Hepatocyte (in vitro differentiated cells): Measurements from ENCODE around the gene COL5A1.

Experiments
- EZH2 ChIP-seq: fragments of 200-600 bp; sonication (generic); IDR thresholded peaks from 2 replicates; pipeline ENCODE4 v1.6.1; 2016; ENCODE audit warnings: antibody characterized with exemption, mild to moderate bottlenecking, borderline replicate concordance
- EZH2phosphoT487 ChIP-seq: fragments of 200-600 bp; sonication (generic); IDR thresholded peaks from one replicate; pipeline ENCODE4 v1.6.1; 2018; ENCODE audit warnings: antibody characterized with exemption, mild to moderate bottlenecking, low read depth, moderate library complexity; ENCODE audit not compliant: unreplicated experiment, severe bottlenecking
- TF ChIP-seq, protein P1 (sequence below): fragments of 200-600 bp; sonication (generic); IDR thresholded peaks from 2 replicates; pipeline ENCODE4 v1.5.1; 2016; ENCODE audit warnings: antibody characterized with exemption, mild to moderate bottlenecking; ENCODE audit not compliant: poor library complexity

DNA sequence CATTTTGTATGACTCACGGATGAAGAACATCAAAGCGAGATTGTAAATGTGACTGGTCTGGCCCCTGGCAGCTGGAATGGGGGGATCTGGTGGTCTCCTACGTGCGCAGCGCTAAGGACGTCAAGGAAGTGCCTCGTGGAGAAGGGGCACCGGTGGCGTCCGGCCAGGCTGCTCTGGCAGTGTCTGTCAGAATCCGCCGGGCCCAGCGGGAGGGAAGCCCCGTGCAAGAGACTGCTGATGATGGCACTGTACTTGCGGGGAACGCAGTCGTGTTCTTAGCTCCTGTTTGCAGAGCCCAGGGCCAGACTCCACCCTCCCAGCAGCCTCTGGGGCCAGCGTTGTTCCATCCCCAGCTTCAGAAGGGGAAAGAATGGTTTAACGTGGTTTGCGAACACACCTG lies 75.5 kb downstream of the COL5A1 start:
- TF ChIP-seq, protein P1, sequence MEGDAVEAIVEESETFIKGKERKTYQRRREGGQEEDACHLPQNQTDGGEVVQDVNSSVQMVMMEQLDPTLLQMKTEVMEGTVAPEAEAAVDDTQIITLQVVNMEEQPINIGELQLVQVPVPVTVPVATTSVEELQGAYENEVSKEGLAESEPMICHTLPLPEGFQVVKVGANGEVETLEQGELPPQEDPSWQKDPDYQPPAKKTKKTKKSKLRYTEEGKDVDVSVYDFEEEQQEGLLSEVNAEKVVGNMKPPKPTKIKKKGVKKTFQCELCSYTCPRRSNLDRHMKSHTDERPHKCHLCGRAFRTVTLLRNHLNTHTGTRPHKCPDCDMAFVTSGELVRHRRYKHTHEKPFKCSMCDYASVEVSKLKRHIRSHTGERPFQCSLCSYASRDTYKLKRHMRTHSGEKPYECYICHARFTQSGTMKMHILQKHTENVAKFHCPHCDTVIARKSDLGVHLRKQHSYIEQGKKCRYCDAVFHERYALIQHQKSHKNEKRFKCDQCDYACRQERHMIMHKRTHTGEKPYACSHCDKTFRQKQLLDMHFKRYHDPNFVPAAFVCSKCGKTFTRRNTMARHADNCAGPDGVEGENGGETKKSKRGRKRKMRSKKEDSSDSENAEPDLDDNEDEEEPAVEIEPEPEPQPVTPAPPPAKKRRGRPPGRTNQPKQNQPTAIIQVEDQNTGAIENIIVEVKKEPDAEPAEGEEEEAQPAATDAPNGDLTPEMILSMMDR: no peak
- TF ChIP-seq EZH2phosphoT487 (no peak), EZH2 (no peak)
